Activated CD4-positive, alpha-beta T cell treated with anti-CD3 and anti-CD28 coated beads, Interleukin-2, Interleukin-6, amounts not matched to agents 100 ng/mL and 50 ng/mL, durations not matched to agents 16 hours and 8 hours (primary cell): ENCODE results near the gene HLA-DQB2.
"Not testable (repeated sequence)": the region's sequence is repeated elsewhere in the genome, so short reads cannot be mapped to it uniquely, and the experiment has no call there.

Experiments
- DNase-seq: peaks from one replicate; pipeline ENCODE4 v3.0.0-alpha.2; 2020

HLA-DQB2 gene

DNA sequence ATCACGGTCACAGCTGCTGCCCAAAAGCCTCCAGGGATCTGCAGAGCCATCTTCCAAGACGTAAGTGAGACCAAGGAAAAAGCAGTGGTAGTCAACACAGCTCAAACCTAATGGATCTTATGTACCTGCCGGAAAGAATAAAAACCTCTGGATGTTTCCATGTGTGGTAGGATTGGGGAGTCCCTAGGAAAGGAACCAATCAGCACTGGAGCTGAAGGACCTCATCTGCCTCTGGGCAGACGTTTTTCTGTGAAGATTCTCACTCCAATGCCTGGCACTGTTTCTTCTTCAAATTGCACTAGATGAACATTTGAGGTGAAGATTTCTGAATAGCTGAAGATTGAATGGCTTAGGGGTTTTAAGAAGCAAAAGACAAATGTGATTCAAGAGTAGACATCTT, at the start of gene HLA-DQB2:
Gene HLA-DQB2, minus strand, starts transcription at position 112 of the 400 bp plus-strand sequence. Its CDS starts 62 bp downstream, at position 50.
- peak; percentile 6 for DNase-seq

GRCh38 chr6:32809171-32809570, 45.8 kb upstream of the HLA-DQB2 start:
- no peak for DNase-seq

DNA sequence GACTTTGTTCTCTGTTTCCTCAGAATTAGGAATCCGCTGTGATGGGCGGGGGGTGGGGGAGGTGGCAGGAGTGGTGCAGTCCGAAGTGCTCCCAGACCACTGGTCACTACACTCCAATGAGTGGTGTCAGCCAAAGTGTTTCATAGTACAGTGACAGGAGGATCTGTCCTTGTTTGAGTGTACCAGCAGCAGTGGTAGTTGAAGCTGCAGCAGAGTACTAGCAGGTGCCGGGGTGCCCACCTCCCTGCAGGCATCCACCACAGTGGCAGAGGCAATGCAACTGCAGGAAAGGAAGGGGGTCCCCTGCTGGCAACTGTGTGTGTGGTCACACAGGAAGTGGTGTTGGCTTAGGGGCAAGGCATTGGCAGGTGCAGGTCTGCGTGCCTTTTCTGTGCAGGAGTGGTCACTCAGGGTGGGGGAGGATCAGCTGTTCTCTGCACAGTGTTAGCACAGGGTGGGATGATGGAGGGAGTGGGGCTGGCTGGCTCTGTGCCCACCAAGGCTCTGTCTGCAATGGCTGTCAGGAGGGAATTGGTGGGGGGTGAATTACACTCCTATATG, 43.8 kb upstream of the HLA-DQB2 start:
- no peak for DNase-seq

GRCh38 chr6:32805404-32805803, 42.1 kb upstream of the HLA-DQB2 start:
- not testable (repeated sequence) for DNase-seq

GRCh38 chr6:32803416-32803815, 40.1 kb upstream of the HLA-DQB2 start:
- DNase-seq, result no peak

DNA sequence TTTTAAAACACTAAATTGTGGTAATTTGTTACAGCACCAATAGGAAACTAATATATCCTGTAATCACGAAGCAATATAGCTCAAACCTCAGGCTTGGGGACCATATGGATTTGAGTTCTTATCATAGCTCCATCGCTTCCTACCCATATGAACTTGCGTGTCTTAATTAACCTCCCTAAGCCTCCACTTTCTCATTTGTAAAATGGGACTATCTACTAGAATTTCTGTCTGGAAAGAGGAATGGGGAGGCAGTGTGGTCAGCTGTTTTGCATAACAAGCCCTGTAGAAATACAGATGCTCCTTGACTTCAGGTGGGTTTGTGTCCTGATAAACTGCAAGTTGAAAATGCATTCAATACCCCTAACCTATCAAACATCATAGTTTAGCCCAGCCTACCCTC, 36.4 kb upstream of the HLA-DQB2 start:
- no peak for DNase-seq

DNA sequence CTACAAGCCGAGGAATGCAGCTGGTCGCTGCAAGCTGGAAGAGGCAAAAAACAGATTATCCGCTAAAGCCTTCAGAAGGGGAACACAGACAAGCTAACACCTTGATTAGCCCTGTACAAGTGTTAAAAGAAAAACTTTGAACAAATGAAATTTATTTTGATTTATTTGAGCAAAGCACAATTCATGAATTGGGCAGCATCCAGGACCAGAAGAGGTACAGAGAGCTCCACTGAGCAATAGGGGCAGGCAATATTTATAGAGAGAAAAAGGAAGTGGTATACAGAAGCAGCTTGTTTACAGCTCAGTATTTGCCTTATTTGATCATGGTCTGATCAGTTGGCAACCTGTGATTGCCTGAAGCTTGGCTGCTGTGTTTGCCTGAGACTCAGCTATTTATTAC, 35.8 kb upstream of the HLA-DQB2 start:
- DNase-seq, result no peak

- DNase-seq, result peak; percentile 82
Observed at GRCh38 chr6:32796848-32797776, 33.8 kb upstream of the HLA-DQB2 start.

DNA sequence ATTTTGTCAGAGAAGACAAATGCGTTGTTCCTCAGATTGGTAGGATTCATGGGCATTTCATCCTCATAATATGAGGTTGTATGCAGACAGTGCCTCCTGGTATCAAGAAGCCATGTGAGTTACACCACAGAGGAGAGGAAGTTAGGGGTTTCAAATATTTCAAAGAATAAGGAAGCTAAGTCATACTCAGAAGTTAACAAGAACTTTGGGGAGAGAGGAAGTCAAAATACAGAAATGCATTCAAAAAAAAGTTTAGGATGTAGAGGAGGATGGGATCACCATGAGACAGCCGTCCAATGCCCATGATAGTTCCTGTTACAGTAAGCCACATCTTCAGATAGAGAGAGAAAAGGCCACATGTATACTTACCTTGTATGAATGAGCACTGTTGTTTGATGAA, 31.2 kb upstream of the HLA-DQB2 start:
- DNase-seq, result no peak

GRCh38 chr6:32792901-32793435, 29.6 kb upstream of the HLA-DQB2 start:
- DNase-seq, result no peak

DNA sequence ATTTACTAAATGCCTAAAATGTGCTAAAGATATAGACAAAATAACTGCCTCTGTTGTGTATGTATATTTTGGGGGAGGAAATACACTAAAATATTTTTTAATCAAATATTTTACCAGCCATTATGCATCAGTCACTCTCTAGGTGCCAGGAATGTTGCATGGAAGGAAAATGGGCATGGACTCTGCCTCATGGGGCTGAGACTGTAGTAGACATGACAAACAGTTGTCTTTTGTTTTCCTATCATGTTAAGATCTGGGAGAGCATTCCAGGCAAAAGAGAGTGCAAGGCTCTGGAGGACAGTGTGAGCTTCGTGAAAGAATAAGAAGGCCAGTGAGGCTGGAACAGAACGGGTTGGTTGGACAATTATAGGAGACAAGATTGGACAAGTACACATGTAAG, 27.0 kb upstream of the HLA-DQB2 start:
- no peak for DNase-seq

GRCh38 chr6:32785781-32786533, 22.6 kb upstream of the HLA-DQB2 start:
- DNase-seq, result peak; percentile 64

- DNase-seq, result not testable (repeated sequence)
Observed at GRCh38 chr6:32782923-32783322, 19.6 kb upstream of the HLA-DQB2 start.

DNA sequence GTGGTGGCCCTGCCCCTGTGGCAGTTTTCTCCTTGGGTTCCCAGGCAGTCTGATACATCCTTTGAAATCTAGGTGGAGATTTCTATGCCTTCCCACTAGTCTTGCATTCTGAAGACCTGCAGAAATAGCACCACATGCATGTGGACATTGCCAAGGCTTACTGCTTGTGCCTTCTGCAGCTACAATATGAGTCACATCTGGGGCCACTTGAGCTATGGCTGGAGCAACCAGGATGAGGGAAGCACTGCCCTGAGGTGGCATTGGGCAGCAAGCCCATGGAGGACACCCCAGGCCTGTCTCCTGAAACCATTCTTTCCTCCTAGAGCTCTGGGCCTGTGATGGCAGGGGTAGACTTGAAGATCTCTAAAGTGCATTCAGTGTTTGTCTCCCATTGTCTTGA, 15.7 kb upstream of the HLA-DQB2 start:
- DNase-seq, result no peak

- DNase-seq, result no peak
Observed at GRCh38 chr6:32775071-32775470, 11.7 kb upstream of the HLA-DQB2 start.

- no peak for DNase-seq
Observed at GRCh38 chr6:32774426-32774825, 11.1 kb upstream of the HLA-DQB2 start.

DNA sequence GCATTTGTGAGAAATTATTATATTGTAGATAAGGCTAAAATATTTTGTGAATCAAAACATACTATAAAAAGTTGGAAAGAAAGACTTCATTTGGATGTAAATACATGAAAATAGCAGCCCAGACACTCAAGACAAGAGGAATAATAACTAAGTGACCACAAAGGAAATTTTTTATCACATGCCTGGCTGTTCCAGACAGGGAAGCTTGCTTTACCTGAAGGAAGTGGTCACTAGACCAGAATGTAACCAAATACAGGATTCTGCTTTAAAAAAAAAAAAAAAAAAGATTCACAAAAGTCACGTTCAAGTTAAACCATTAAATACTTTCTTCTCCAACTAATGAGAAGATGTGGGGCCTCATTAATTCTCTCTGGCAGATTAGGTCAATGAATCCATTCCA, 9.3 kb upstream of the HLA-DQB2 start:
- no peak for DNase-seq

- DNase-seq, result no peak
Observed at GRCh38 chr6:32764048-32764447, 716 bp upstream of the HLA-DQB2 start.

- DNase-seq, result no peak
Observed at GRCh38 chr6:32761548-32761947, 1.8 kb downstream of the HLA-DQB2 start.

GRCh38 chr6:32761072-32761471, 2.3 kb downstream of the HLA-DQB2 start:
- no peak for DNase-seq

DNA sequence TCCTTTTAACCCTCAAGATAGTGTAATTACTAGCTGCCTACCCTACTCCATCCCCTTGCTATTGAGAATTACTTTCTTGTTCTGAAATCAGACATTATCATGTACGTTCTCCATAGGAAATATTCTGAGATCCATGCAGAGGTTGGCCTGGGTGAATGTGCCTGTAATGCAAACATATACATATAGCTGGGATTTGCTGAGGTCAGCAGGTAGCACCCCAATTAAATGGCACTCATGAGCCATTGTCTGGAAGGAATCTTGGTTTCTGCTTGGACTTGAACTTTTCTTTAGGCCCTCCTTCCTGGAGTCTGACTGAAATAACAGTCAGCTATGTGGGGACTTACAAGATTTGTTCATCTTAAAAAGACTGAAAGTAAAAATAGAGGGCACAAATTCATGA, 3.7 kb downstream of the HLA-DQB2 start:
- no peak for DNase-seq

GRCh38 chr6:32752580-32752979, 10.8 kb downstream of the HLA-DQB2 start:
- no peak for DNase-seq

- DNase-seq, result peak; percentile 5
Observed at GRCh38 chr6:32745649-32746048, 17.7 kb downstream of the HLA-DQB2 start.
